WERI-Rb-1 (cell line): Measurements from ENCODE around the gene RASA3.

Experiments
- DNase-seq: peaks from one replicate; pipeline ENCODE4 v3.0.0-alpha.2; 2020
- H3K27ac ChIP-seq: fragments of 250-450 bp; sonication (Bioruptor Pico); 2 replicates; pipeline ENCODE4 v1.5.1; 2020; ENCODE audit warnings: mild to moderate bottlenecking, moderate library complexity
- H3K27me3 ChIP-seq: fragments of 250-450 bp; sonication (Bioruptor Pico); 2 replicates; pipeline ENCODE4 v1.5.1; 2021; ENCODE audit warnings: mild to moderate bottlenecking, low read depth, moderate library complexity; ENCODE audit not compliant: insufficient read depth, severe bottlenecking
- H3K36me3 ChIP-seq: fragments of 250-450 bp; sonication (Bioruptor Pico); 2 replicates; pipeline ENCODE4 v1.5.1; 2020; ENCODE audit warnings: mild to moderate bottlenecking, moderate library complexity
- H3K4me3 ChIP-seq: 2 replicates; pipeline ENCODE4 v1.5.1; 2011; ENCODE audit warnings: low read depth, mild to moderate bottlenecking, control low read depth, low read length
- H3K9me3 ChIP-seq: fragments of 250-450 bp; sonication (Bioruptor Pico); 2 replicates; pipeline ENCODE4 v1.5.1; 2021; ENCODE audit warnings: mild to moderate bottlenecking, moderate library complexity; ENCODE audit not compliant: severe bottlenecking
- CTCF ChIP-seq: IDR thresholded peaks from 2 replicates; pipeline ENCODE4 v1.5.1; 2011; ENCODE audit warnings: low read depth, mild to moderate bottlenecking, control low read depth, inconsistent platforms, low read length

RASA3 gene

GRCh38 chr13:114007566-114007965 lies 124.9 kb downstream of the RASA3 start:
- Histone ChIP-seq H3K9me3 (no peaks in the 10 kb centered on the region), H3K4me3 (no peak overlapping the region), H3K36me3 (peaks cover 17% of the 10 kb centered on the region), H3K27me3 (no peaks in the 10 kb centered on the region), H3K27ac (no peak overlapping the region)
- no peak for TF ChIP-seq CTCF
- DNase-seq = no peak

- no peaks in the 10 kb centered on the region for H3K27me3 ChIP-seq
- DNase-seq = no peak
- no peak for TF ChIP-seq CTCF
- H3K9me3 ChIP-seq = no peaks in the 10 kb centered on the region
- no peak overlapping the region for H3K27ac ChIP-seq
- H3K4me3 ChIP-seq = no peak overlapping the region
- peaks cover 13% of the 10 kb centered on the region for H3K36me3 ChIP-seq
These were observed 127.2 kb downstream of the RASA3 start for GRCh38 chr13:114005206-114005724.

- no peak overlapping the region for H3K4me3 ChIP-seq
- H3K27me3 ChIP-seq = no peaks in the 10 kb centered on the region
- DNase-seq = no peak
- no peaks in the 10 kb centered on the region for H3K9me3 ChIP-seq
- TF ChIP-seq CTCF = no peak
- peaks cover 7% of the 10 kb centered on the region for H3K36me3 ChIP-seq
- H3K27ac ChIP-seq = no peak overlapping the region
These were observed 127.8 kb downstream of the RASA3 start for GRCh38 chr13:114004420-114005205.

- no peak overlapping the region for H3K4me3 ChIP-seq
- no peak for DNase-seq
- TF ChIP-seq CTCF = no peak
- H3K9me3 ChIP-seq = no peaks in the 10 kb centered on the region
- no peaks in the 10 kb centered on the region for H3K27me3 ChIP-seq
- no peak overlapping the region for H3K27ac ChIP-seq
- no peaks in the 10 kb centered on the region for H3K36me3 ChIP-seq
These were observed 129.6 kb downstream of the RASA3 start for GRCh38 chr13:114002771-114003321.

GRCh38 chr13:114002009-114002544 lies 130.3 kb downstream of the RASA3 start:
- no peaks in the 10 kb centered on the region for H3K36me3 ChIP-seq
- H3K9me3 ChIP-seq = no peaks in the 10 kb centered on the region
- no peak for DNase-seq
- no peaks in the 10 kb centered on the region for H3K27me3 ChIP-seq
- no peak overlapping the region for H3K4me3 ChIP-seq
- no peak for TF ChIP-seq CTCF
- H3K27ac ChIP-seq = no peak overlapping the region
